ENCODE results near the gene RHCE.
"Not testable (repeated sequence)": the region's sequence is repeated elsewhere in the genome, so short reads cannot be mapped to it uniquely, and the experiment has no call there.

RHCE gene

GRCh38 chr1:25430073-25430966 lies 9.7 kb upstream of the RHCE start, which contains the start of gene MACO1:
Gene MACO1, plus strand, starts transcription at chr1:25430897. Its CDS starts 202 bp downstream, at chr1:25431099.
- peak within 1 kb of the TSS; percentile 81 for H3K4me3 ChIP-seq (ENCODE audit: low read length)
- peaks cover 19% of the 10 kb centered on the region for H3K4me1 ChIP-seq (ENCODE audit: insufficient read depth, low read length)
- no peaks in the 10 kb centered on the region for H3K9me3 ChIP-seq (ENCODE audit: low read length)
- H3K36me3 ChIP-seq (ENCODE audit: insufficient read depth, low read length): no peaks in the 10 kb centered on the region
- peak within 1 kb of the TSS; percentile 98 for H2AFZ ChIP-seq (ENCODE audit: low read depth, low read length)
- no peaks in the 10 kb centered on the region for H3K27me3 ChIP-seq (ENCODE audit: insufficient read depth, low read length)

GRCh38 chr1:25428475-25429166 lies 8.0 kb upstream of the RHCE start:
- Histone ChIP-seq H3K4me1 (ENCODE audit: insufficient read depth, low read length) (peaks cover 17% of the 10 kb centered on the region), H3K9me3 (ENCODE audit: low read length) (no peaks in the 10 kb centered on the region), H3K27me3 (ENCODE audit: insufficient read depth, low read length) (no peaks in the 10 kb centered on the region), H3K36me3 (ENCODE audit: insufficient read depth, low read length) (no peaks in the 10 kb centered on the region), H3K4me3 (ENCODE audit: low read length) (no peak overlapping the region), H2AFZ (ENCODE audit: low read depth, low read length) (no peak overlapping the region)

GRCh38 chr1:25427696-25428095 lies 7.1 kb upstream of the RHCE start:
- Histone ChIP-seq H2AFZ (ENCODE audit: low read depth, low read length) (no peak overlapping the region), H3K36me3 (ENCODE audit: insufficient read depth, low read length) (no peaks in the 10 kb centered on the region), H3K9me3 (ENCODE audit: low read length) (no peaks in the 10 kb centered on the region), H3K4me1 (ENCODE audit: insufficient read depth, low read length) (peaks cover 9% of the 10 kb centered on the region), H3K27me3 (ENCODE audit: insufficient read depth, low read length) (no peaks in the 10 kb centered on the region), H3K4me3 (ENCODE audit: low read length) (no peak overlapping the region)

- Histone ChIP-seq H3K4me1 (ENCODE audit: insufficient read depth, low read length) (no peaks in the 10 kb centered on the region), H3K36me3 (ENCODE audit: insufficient read depth, low read length) (no peaks in the 10 kb centered on the region), H3K4me3 (ENCODE audit: low read length) (no peak overlapping the region), H3K9me3 (ENCODE audit: low read length) (no peaks in the 10 kb centered on the region), H3K27me3 (ENCODE audit: insufficient read depth, low read length) (no peaks in the 10 kb centered on the region), H2AFZ (ENCODE audit: low read depth, low read length) (no peak overlapping the region)
These were observed 4.8 kb upstream of the RHCE start for GRCh38 chr1:25425098-25426085.

GRCh38 chr1:25423206-25423605 lies 2.6 kb upstream of the RHCE start:
- not testable (repeated sequence) for H3K9me3 ChIP-seq (ENCODE audit: low read length); H3K27me3 ChIP-seq (ENCODE audit: insufficient read depth, low read length); H3K4me1 ChIP-seq (ENCODE audit: insufficient read depth, low read length); H3K36me3 ChIP-seq (ENCODE audit: insufficient read depth, low read length); H2AFZ ChIP-seq (ENCODE audit: low read depth, low read length); H3K4me3 ChIP-seq (ENCODE audit: low read length)

- not testable (repeated sequence) for H3K27me3 ChIP-seq (ENCODE audit: insufficient read depth, low read length); H3K4me3 ChIP-seq (ENCODE audit: low read length); H3K36me3 ChIP-seq (ENCODE audit: insufficient read depth, low read length); H3K9me3 ChIP-seq (ENCODE audit: low read length); H2AFZ ChIP-seq (ENCODE audit: low read depth, low read length); H3K4me1 ChIP-seq (ENCODE audit: insufficient read depth, low read length)
These were observed 1.3 kb downstream of the RHCE start for GRCh38 chr1:25419339-25419738.

- not testable (repeated sequence) for H3K36me3 ChIP-seq (ENCODE audit: insufficient read depth, low read length); H3K27me3 ChIP-seq (ENCODE audit: insufficient read depth, low read length); H3K4me1 ChIP-seq (ENCODE audit: insufficient read depth, low read length); H3K4me3 ChIP-seq (ENCODE audit: low read length); H2AFZ ChIP-seq (ENCODE audit: low read depth, low read length); H3K9me3 ChIP-seq (ENCODE audit: low read length)
These were observed 3.3 kb downstream of the RHCE start for GRCh38 chr1:25417280-25417679.

GRCh38 chr1:25414578-25414977 lies 6.0 kb downstream of the RHCE start:
- not testable (repeated sequence) for H3K4me3 ChIP-seq (ENCODE audit: low read length); H3K36me3 ChIP-seq (ENCODE audit: insufficient read depth, low read length)

GRCh38 chr1:25414157-25414556 lies 6.5 kb downstream of the RHCE start:
- not testable (repeated sequence) for H2AFZ ChIP-seq (ENCODE audit: low read depth, low read length); H3K27me3 ChIP-seq (ENCODE audit: insufficient read depth, low read length); H3K9me3 ChIP-seq (ENCODE audit: low read length); H3K4me1 ChIP-seq (ENCODE audit: insufficient read depth, low read length); H3K4me3 ChIP-seq (ENCODE audit: low read length); H3K36me3 ChIP-seq (ENCODE audit: insufficient read depth, low read length)

More at GRCh38 chr1:25414578-25414977, 6.0 kb downstream of the RHCE start:
- not testable (repeated sequence) for H3K4me1 ChIP-seq (ENCODE audit: insufficient read depth, low read length); H2AFZ ChIP-seq (ENCODE audit: low read depth, low read length); H3K27me3 ChIP-seq (ENCODE audit: insufficient read depth, low read length); H3K9me3 ChIP-seq (ENCODE audit: low read length)

GRCh38 chr1:25412872-25413623 lies 7.6 kb downstream of the RHCE start:
- not testable (repeated sequence) for H3K27me3 ChIP-seq (ENCODE audit: insufficient read depth, low read length); H3K36me3 ChIP-seq (ENCODE audit: insufficient read depth, low read length); H3K4me3 ChIP-seq (ENCODE audit: low read length); H3K4me1 ChIP-seq (ENCODE audit: insufficient read depth, low read length); H2AFZ ChIP-seq (ENCODE audit: low read depth, low read length); H3K9me3 ChIP-seq (ENCODE audit: low read length)

- not testable (repeated sequence) for H3K4me3 ChIP-seq (ENCODE audit: low read length); H3K4me1 ChIP-seq (ENCODE audit: insufficient read depth, low read length); H3K36me3 ChIP-seq (ENCODE audit: insufficient read depth, low read length); H3K9me3 ChIP-seq (ENCODE audit: low read length); H2AFZ ChIP-seq (ENCODE audit: low read depth, low read length); H3K27me3 ChIP-seq (ENCODE audit: insufficient read depth, low read length)
These were observed 10.8 kb downstream of the RHCE start for GRCh38 chr1:25409641-25410427.
